B cell (primary cell): ENCODE results near the gene BPIFB3.

Experiments used
- CTCF ChIP-seq: fragments of 200-600 bp; IDR thresholded peaks from one replicate; pipeline ENCODE4 v1.8.0; 2022; ENCODE audit warnings: antibody characterized with exemption, mild to moderate bottlenecking
- EZH2 ChIP-seq: IDR thresholded peaks from 2 replicates; pipeline ENCODE4 v1.6.1; 2012; ENCODE audit warnings: borderline replicate concordance, low read depth, mild to moderate bottlenecking, moderate library complexity, low read length; ENCODE audit not compliant: insufficient read depth, poor library complexity, severe bottlenecking

DNA sequence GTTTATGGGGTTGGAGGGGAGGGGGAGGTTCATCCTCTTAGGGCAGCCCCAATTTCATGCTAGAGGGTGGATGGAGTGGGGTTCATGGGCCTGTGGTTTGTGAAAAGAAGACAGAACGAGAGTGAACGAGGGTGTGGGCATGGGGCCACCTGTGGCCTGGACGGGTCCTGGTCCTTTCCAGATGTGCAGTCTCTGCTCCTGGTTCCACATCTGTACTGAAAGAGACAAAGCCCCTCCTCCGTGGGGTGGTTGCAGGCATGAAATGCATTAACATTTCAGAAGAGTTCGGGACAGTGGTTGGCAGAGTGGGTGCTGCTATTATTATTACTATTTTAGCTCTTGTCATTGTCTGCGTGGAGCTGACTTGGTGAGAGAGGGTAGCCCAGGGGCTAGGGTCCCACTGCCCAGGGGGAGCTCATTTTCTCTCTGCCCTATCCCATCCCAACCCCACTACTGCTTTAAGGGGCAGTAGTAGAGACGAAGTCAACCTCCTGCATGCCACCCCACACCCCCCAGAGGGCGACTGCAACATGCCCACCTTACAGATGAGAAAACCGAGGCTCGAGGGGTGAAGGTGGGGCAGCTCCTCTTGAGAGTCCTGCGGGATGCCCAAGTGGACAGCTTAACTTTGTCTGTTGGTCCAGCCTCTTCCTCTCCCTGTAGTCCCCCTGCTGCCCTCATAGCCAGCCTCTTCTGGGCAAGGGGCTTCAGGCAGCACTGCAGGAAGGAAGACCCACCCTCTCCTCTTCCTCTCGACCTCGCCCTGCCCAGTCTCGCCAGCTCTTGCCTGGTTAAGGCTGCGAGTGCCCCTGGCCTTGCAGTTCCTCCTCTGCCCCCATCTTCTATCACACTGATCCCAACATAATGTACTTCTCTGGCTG, 37.8 kb upstream of the BPIFB3 start:
- no peak for TF ChIP-seq CTCF
- no peak for TF ChIP-seq EZH2
